SIG-M5 treated with dmso at 0.1 percent for 504 hours (cell line): ENCODE data around the gene THAP7.
"Not testable (repeated sequence)": the region's sequence is repeated elsewhere in the genome, so short reads cannot be mapped to it uniquely, and the experiment has no call there.

Experiments
- DNase-seq: peaks from one replicate; lab custom pipeline; 2025; ENCODE audit not compliant: unreplicated experiment; lab: John Stamatoyannopoulos, UW

Gene THAP7

GRCh38 chr22:20979940-20980453 lies 21.9 kb downstream of the THAP7 start:
- no peak for DNase-seq

DNA sequence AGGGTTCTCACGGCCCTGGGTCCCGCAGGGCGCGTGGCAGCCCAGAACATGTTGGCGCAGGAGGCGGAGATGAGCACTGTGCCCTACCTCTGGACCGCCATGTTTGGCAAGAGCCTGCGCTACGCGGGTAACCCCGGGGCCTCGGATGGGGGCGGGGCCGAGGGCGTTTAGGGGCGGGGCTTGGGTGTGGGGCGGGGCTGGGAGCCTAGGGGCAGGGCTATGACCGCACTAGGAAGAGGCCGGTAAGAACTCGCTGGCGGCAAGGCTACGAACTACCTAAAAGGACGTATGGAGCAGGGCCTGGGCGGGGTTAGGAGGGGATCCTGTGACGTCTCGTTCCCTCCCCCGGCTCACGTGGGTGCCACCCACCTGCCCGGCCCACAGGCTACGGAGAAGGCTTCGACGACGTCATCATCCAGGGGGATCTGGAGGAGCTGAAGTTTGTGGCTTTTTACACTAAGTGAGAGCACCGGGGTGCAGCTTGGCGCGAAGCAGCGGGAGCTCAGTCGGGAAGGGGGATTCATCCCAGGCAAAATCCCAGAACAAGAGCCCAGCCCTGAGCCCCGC lies 22.6 kb downstream of the THAP7 start:
- DNase-seq, result no peak

DNA sequence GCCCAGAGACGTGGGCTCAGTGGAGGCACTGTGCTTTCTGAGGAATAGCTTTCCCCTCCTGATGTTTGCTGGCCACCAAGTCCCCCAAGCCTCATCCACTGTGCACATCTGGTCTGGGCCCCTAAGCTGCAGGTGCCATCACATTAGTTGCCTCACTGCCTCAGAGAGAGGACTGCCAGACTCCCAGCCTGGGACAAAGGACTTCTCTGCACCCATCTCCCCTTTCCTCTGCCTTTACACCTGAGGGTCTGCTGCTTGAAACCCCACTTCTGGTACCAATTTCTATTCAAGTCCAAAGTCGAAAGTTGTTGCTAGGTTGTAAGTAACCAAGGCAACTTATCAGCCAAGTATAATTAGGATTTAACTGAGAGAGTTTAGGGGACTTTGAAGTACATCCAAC lies 23.5 kb downstream of the THAP7 start:
- DNase-seq, result no peak

- no peak for DNase-seq
These were observed 24.3 kb downstream of the THAP7 start for GRCh38 chr22:20977516-20978170.

- DNase-seq, result no peak
These were observed 24.9 kb downstream of the THAP7 start for GRCh38 chr22:20977019-20977418.

- no peak for DNase-seq
These were observed 25.5 kb downstream of the THAP7 start for GRCh38 chr22:20976291-20976877.

DNA sequence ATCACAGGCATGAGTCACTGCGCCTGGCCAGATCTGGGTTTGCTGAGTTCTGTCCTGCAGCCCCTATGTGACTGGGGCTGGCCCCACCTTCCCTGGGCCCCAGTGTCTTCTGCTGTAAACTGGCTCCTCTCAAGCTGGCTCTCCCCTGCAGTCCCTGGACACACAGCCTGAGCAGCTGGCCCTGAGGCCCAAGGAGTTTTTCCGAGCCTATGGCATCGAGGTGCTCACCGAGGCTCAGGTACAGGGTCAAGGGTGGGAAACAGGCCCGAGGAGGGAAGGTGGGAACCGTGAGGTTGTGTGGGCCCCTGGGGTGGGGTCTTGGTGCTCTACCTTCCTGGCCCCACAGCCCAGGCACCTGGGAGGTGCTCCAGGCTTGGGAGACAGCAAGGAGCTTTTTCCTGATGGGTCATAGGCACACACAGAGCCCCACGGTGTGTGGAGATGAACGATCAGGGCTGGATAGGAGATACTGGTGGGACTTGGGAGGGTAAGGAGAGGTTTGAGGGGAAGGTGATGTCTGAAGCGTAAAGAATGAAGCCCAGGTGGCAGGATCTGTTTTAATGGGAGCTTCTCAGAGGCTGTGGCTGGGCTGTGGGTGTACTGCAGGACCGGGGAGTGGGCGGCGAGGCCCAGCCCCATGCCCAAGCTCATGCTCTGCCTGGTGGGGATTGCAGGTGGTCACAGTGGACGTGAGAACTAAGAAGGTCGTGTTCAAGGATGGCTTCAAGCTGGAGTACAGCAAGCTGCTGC lies 26.2 kb downstream of the THAP7 start:
- DNase-seq, result no peak

- no peak for DNase-seq
These were observed 27.5 kb downstream of the THAP7 start for GRCh38 chr22:20974336-20974955.

- no peak for DNase-seq
These were observed 28.2 kb downstream of the THAP7 start for GRCh38 chr22:20973634-20974286.

DNA sequence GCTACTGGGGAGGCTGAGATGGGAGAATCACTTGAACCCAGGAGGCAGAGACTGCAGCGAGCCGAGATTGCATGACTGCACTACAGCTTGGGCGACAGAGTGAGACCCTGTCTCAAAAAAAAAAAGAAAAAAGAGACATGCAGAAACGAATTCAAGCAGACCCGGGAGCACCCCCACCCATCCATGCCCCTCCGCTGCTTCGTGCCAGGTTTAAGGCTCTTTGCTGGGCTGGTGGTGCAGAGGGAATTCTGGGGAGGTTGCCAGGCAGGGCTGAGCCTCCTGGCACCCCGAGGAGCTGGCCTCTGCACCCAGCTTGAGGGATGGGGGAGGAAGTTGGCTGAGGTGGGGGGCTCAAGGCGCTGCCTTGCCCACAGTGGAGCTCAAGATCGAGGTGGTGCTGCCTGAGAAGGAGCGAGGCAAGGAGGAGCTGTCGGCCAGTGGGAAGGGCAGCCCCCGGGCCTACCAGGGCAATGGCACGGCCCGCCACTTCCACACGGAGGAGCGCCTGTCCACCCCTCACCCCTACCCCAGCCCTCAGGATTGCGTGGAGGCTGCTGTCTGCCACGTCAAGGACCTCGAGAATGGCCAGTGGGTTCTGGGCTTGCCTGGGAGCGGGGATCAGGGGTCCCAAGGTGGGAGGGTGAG lies 28.9 kb downstream of the THAP7 start:
- no peak for DNase-seq

- not testable (repeated sequence) for DNase-seq
These were observed 29.8 kb downstream of the THAP7 start for GRCh38 chr22:20972014-20972694.

DNA sequence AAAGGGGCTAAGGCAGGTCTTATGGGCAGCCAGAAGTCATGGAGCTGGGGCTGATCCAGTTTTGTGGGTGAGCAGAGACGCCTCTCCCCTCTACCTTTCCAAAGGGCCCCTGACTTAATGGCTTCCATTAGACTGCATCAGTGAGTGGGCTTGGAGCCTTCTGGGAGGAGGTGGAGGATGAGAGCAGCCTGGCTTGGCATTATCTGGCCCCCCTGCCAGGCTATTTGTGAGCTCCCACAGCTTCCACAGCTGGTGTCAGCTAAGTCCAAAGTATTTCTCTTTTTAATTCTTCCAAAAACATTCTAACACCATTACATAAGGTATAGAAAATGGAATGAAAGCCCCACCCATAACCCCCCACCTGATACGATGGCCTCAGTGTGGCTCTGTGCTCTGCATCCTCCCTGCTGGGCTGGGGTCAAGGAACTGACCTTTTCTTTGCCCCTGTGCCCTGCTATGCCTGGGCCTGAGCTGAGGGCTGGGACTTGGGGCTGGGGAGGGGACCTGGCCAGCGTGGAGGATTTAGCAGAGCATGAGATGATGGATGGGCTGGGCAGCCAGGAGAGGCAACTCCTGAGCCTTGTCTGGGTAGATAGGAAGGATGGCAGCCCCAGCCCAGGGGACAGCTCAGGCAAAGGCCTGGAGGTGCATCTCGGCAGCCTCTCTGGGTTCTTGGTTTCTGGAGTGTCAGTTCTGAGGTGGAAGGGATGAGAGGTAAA lies 30.8 kb downstream of the THAP7 start:
- DNase-seq, result no peak

DNA sequence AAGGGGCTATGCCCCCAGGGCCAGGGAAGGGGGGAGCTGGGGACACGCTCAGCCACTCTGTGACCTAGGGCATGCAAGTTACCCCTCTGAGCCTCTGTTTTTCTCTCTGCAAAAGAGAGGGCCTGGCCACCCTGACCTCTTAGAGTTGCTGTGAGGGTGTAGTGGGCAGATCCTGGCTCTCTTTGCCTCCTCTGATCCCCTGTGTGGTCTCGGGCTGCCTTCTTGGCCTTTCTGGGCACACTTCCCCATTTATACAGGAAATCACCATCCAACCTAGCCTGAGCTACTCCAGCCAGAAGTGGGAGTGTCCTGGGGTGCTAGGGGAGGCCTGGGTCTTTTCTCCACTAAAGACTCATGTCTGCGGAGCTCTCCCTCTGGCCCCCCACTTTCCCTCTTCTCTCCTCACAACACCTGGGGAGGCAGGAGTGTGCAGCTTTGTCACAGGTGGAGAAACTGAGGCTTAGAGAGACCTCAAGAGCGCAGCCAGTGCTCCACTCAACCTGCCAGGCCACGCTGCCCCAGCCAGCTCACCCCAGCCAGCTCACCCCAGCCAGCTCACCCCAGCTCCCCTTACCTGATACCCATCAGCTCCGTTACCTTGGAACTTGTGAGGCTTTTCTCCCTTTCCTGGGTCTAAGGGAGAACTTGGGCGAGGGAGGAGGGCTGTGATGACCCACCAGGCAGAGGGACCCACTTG lies 33.5 kb downstream of the THAP7 start:
- peak; percentile 28 for DNase-seq

GRCh38 chr22:20967697-20968211 lies 34.2 kb downstream of the THAP7 start:
- DNase-seq, result no peak

DNA sequence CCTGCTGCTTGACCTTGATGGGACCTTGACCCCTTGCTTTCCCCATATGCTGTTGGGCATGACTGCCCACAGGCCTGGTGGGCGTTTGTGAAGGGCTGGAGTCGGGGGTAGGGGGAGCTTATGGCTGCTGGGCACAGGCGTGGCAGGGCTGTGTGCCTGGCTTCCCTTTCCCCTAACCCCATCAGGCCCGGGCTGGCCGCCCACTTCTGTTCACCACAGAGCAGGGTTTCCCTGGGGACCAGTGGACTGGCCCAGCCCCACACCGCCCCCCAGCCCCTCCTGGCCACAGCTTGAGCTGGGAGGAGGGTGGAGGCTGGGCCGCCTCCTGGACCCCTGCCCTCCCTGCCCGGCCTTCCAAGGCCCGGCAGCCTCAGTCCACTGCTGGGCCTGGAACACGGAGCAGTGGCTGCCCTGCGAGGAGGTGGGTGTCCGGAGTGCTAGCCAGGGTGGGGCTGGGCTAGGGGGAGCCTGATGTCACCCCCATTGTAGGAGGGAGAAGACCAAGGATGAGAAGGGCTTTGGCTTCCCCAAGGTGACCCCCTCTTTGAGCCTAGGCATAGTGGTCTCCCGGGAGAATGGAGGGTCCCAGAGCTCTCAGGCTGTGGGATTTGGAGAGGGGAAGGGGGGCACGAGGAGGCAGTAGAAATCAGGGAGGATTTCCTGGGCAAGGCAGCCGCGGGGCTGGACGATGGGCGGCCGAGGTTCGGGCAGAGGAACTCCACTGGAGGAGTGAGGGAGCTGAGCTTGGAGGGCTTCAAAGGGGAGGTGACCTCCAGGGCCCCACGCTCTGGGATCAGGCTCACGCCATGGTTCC lies 34.8 kb downstream of the THAP7 start, which contains the start of gene AIFM3:
Gene AIFM3, plus strand, starts transcription at position 373 of the 814 bp plus-strand sequence. CDS start 690 bp downstream, outside the sequence.
- no peak for DNase-seq

DNA sequence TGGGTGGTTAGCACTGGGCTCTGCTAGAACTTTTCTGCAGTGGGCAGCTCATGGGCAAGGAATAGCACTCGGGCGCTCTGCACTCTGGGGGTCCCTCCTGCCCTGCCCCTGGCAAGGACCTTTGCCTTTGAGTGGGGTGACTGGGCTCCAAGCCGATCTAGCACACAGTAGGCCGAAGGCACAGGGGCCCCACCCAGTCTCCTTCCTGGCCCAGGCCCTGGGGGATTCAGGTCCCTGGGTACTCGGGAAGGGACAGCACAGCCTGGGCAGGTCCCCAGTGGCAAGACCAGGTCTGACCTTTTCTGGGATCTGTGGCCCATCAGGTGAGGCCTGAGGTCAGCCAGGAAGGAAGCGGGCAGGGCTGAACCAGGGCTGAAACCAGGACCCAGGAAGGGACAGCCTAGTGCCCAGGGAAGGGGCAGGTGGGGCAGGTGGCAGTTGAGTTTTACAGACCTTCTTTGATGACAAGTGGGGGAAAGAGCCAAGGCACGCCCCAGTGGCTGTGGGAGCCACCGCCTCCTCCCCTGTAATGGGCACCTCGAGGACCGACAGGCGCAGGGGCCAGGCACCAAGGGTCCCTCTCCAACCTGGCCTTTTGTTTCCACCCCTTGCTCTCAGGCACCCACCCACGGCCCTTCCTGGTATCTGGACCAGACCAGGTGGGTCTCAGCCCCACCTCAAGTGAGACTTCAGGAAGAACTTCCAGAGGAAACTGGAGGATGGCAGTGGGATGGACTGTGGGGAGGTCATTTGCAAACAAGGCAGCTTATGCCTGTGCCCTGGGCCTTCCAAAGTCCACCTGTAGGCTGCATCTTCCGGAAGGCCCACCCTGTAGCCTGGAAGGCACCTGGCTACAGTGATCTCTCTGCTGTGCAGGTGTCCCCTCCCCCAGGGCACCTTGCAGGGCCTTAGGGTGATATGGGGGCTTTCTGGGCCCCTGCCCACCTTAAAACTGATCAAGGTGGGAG lies 35.7 kb downstream of the THAP7 start:
- no peak for DNase-seq
